ENCODE results near the gene C3orf18.

The C3orf18 gene

GRCh38 chr3:50599115-50599715 is 31.7 kb upstream of the C3orf18 start:
- Mint-ChIP-seq H3K27ac (peak overlapping the region; percentile 96 to 97), H3K27me3 (no peaks in the 10 kb centered on the region), H3K36me3 (ENCODE audit: insufficient read depth) (peaks cover 24% of the 10 kb centered on the region), H3K4me3 (peak overlapping the region in 1 of 2 donors; percentile 27), H3K9me3 (no peaks in the 10 kb centered on the region), H3K4me1 (ENCODE audit: low read depth in 2 of 2) (peaks cover 54 to 59% of the 10 kb centered on the region in 2 donors)
- no peak for DNase-seq
- ATAC-seq (replicated peaks), result no peak

GRCh38 chr3:50594253-50594785 is 26.8 kb upstream of the C3orf18 start:
- H3K4me1 Mint-ChIP-seq (ENCODE audit: low read depth in 2 of 2), result peaks cover 37 to 44% of the 10 kb centered on the region in 2 donors
- ATAC-seq (replicated peaks), result no peak
- H3K27ac Mint-ChIP-seq, result peak overlapping the region; percentile 73 to 90
- H3K36me3 Mint-ChIP-seq (ENCODE audit: insufficient read depth), result no peaks in the 10 kb centered on the region
- H3K27me3 Mint-ChIP-seq, result no peaks in the 10 kb centered on the region
- no peak overlapping the region for H3K4me3 Mint-ChIP-seq
- DNase-seq, result no peak
- no peaks in the 10 kb centered on the region for H3K9me3 Mint-ChIP-seq

- no peaks in the 10 kb centered on the region for H3K27me3 Mint-ChIP-seq
- H3K36me3 Mint-ChIP-seq (ENCODE audit: insufficient read depth), result peaks cover 4% of the 10 kb centered on the region
- H3K27ac Mint-ChIP-seq, result peak overlapping the region; percentile 90 to 95
- H3K9me3 Mint-ChIP-seq, result no peaks in the 10 kb centered on the region
- ATAC-seq (replicated peaks) (no peak), DNase-seq (no peak)
- peak overlapping the region in 1 of 2 donors; percentile 21 for H3K4me3 Mint-ChIP-seq
- H3K4me1 Mint-ChIP-seq (ENCODE audit: low read depth in 2 of 2), result peaks cover 47 to 60% of the 10 kb centered on the region in 2 donors
Observed at GRCh38 chr3:50592568-50592967, 25.0 kb upstream of the C3orf18 start.

GRCh38 chr3:50591196-50591741 is 23.7 kb upstream of the C3orf18 start:
- Mint-ChIP-seq H3K27me3 (no peaks in the 10 kb centered on the region), H3K4me1 (ENCODE audit: low read depth in 2 of 2) (peaks cover 52 to 64% of the 10 kb centered on the region in 2 donors), H3K9me3 (no peaks in the 10 kb centered on the region), H3K36me3 (ENCODE audit: insufficient read depth) (peaks cover 4% of the 10 kb centered on the region), H3K27ac (peak overlapping the region; percentile 90 to 95), H3K4me3 (peak overlapping the region; percentile 70 to 75)
- DNase-seq, result no peak
- ATAC-seq (replicated peaks), result no peak

GRCh38 chr3:50588759-50589433 is 21.3 kb upstream of the C3orf18 start:
- no peak for ATAC-seq (replicated peaks)
- Mint-ChIP-seq H3K36me3 (ENCODE audit: insufficient read depth) (peaks cover 4% of the 10 kb centered on the region), H3K9me3 (no peaks in the 10 kb centered on the region), H3K4me3 (peak overlapping the region; percentile 60 to 62), H3K27ac (peak overlapping the region; percentile 90 to 95), H3K27me3 (no peaks in the 10 kb centered on the region), H3K4me1 (ENCODE audit: low read depth in 2 of 2) (peaks cover 55 to 57% of the 10 kb centered on the region in 2 donors)
- DNase-seq, result no peak

- no peaks in the 10 kb centered on the region for H3K9me3 Mint-ChIP-seq
- peak overlapping the region; percentile 60 to 62 for H3K4me3 Mint-ChIP-seq
- no peaks in the 10 kb centered on the region for H3K27me3 Mint-ChIP-seq
- DNase-seq (peak; percentile 68 to 72 (median 72)), ATAC-seq (replicated peaks) (peak; percentile 86)
- H3K27ac Mint-ChIP-seq, result peak overlapping the region; percentile 90 to 95
- H3K36me3 Mint-ChIP-seq (ENCODE audit: insufficient read depth), result peaks cover 4% of the 10 kb centered on the region
- H3K4me1 Mint-ChIP-seq (ENCODE audit: low read depth in 2 of 2), result peaks cover 56 to 58% of the 10 kb centered on the region in 2 donors
Observed at GRCh38 chr3:50587806-50588758, 20.5 kb upstream of the C3orf18 start.

GRCh38 chr3:50587373-50587772 is 19.8 kb upstream of the C3orf18 start:
- peak overlapping the region; percentile 53 to 60 for H3K4me3 Mint-ChIP-seq
- H3K4me1 Mint-ChIP-seq (ENCODE audit: low read depth in 2 of 2), result peaks cover 50 to 51% of the 10 kb centered on the region in 2 donors
- no peak for DNase-seq
- peaks cover 4% of the 10 kb centered on the region for H3K36me3 Mint-ChIP-seq (ENCODE audit: insufficient read depth)
- ATAC-seq (replicated peaks), result no peak
- no peaks in the 10 kb centered on the region for H3K9me3 Mint-ChIP-seq
- no peaks in the 10 kb centered on the region for H3K27me3 Mint-ChIP-seq
- H3K27ac Mint-ChIP-seq, result peak overlapping the region; percentile 90 to 95

GRCh38 chr3:50586763-50587070 is 19.2 kb upstream of the C3orf18 start:
- H3K27ac Mint-ChIP-seq, result peak overlapping the region; percentile 17 to 95
- ATAC-seq (replicated peaks) (no peak), DNase-seq (no peak)
- no peak overlapping the region for H3K4me3 Mint-ChIP-seq
- peaks cover 4% of the 10 kb centered on the region for H3K36me3 Mint-ChIP-seq (ENCODE audit: insufficient read depth)
- H3K9me3 Mint-ChIP-seq, result no peaks in the 10 kb centered on the region
- H3K27me3 Mint-ChIP-seq, result no peaks in the 10 kb centered on the region
- peaks cover 50 to 51% of the 10 kb centered on the region in 2 donors for H3K4me1 Mint-ChIP-seq (ENCODE audit: low read depth in 2 of 2)

- no peaks in the 10 kb centered on the region for H3K27me3 Mint-ChIP-seq
- H3K4me1 Mint-ChIP-seq (ENCODE audit: low read depth in 2 of 2), result peaks cover 50% of the 10 kb centered on the region in 2 donors
- peaks cover 4% of the 10 kb centered on the region for H3K36me3 Mint-ChIP-seq (ENCODE audit: insufficient read depth)
- H3K9me3 Mint-ChIP-seq, result no peaks in the 10 kb centered on the region
- no peak for ATAC-seq (replicated peaks)
- H3K4me3 Mint-ChIP-seq, result no peak overlapping the region
- H3K27ac Mint-ChIP-seq, result peak overlapping the region in 1 of 2 donors; percentile 26
- DNase-seq, result no peak
Observed at GRCh38 chr3:50585919-50586762, 18.6 kb upstream of the C3orf18 start.

GRCh38 chr3:50584391-50584790 is 16.8 kb upstream of the C3orf18 start:
- H3K27me3 Mint-ChIP-seq, result no peaks in the 10 kb centered on the region
- H3K36me3 Mint-ChIP-seq (ENCODE audit: insufficient read depth), result peaks cover 4% of the 10 kb centered on the region
- peaks cover 42 to 43% of the 10 kb centered on the region in 2 donors for H3K4me1 Mint-ChIP-seq (ENCODE audit: low read depth in 2 of 2)
- peak overlapping the region; percentile 2 to 27 for H3K27ac Mint-ChIP-seq
- DNase-seq (no peak), ATAC-seq (replicated peaks) (no peak)
- no peaks in the 10 kb centered on the region for H3K9me3 Mint-ChIP-seq
- H3K4me3 Mint-ChIP-seq, result no peak overlapping the region

- H3K4me1 Mint-ChIP-seq (ENCODE audit: low read depth in 2 of 2), result peaks cover 42 to 44% of the 10 kb centered on the region in 2 donors
Observed at GRCh38 chr3:50583897-50584296, 16.4 kb upstream of the C3orf18 start.

GRCh38 chr3:50582083-50582482 is 14.5 kb upstream of the C3orf18 start:
- Mint-ChIP-seq H3K27me3 (no peaks in the 10 kb centered on the region), H3K9me3 (no peaks in the 10 kb centered on the region), H3K4me3 (no peak overlapping the region), H3K36me3 (ENCODE audit: insufficient read depth) (peaks cover 3% of the 10 kb centered on the region), H3K4me1 (ENCODE audit: low read depth in 2 of 2) (peaks cover 30% of the 10 kb centered on the region in 2 donors), H3K27ac (peak overlapping the region; percentile 5 to 67)
- DNase-seq, result no peak
- ATAC-seq (replicated peaks), result no peak

More at GRCh38 chr3:50583897-50584296, 16.4 kb upstream of the C3orf18 start:
- ATAC-seq (replicated peaks), result no peak
- Mint-ChIP-seq H3K4me3 (no peak overlapping the region), H3K36me3 (ENCODE audit: insufficient read depth) (peaks cover 4% of the 10 kb centered on the region), H3K27me3 (no peaks in the 10 kb centered on the region), H3K27ac (peak overlapping the region; percentile 2 to 27), H3K9me3 (no peaks in the 10 kb centered on the region)
- no peak for DNase-seq
